Chondrocyte (in vitro differentiated cells): ENCODE data around the gene ANKRD36. TPM values are rescaled to one million over a fixed set of nuclear protein-coding genes. Genes with fewer than 3 reads are reported as not detected.
"Not testable (repeated sequence)": the region's sequence is repeated elsewhere in the genome, so short reads cannot be mapped to it uniquely, and the experiment has no call there.

ENCODE experiments used
- DNase-seq: peaks from one replicate; pipeline ENCODE4 v3.0.0; 2021; ENCODE audit warnings: mixed read lengths, low spot score
- H3K27ac Mint-ChIP-seq: one replicate; pipeline ENCODE4 v1.8.0; 2021; ENCODE audit warnings: mild to moderate bottlenecking, moderate library complexity, mixed read lengths; ENCODE audit not compliant: unreplicated experiment
- H3K27me3 Mint-ChIP-seq: 2 replicates; pipeline ENCODE4 v1.8.0; 2021; ENCODE audit warnings: low read depth, mixed read lengths
- H3K36me3 Mint-ChIP-seq: 2 replicates; pipeline ENCODE4 v1.8.0; 2021; ENCODE audit warnings: low read depth, mixed read lengths
- H3K4me1 Mint-ChIP-seq: 2 replicates; pipeline ENCODE4 v1.8.0; 2021; ENCODE audit warnings: low read depth, mild to moderate bottlenecking, mixed read lengths
- H3K4me3 Mint-ChIP-seq: one replicate; pipeline ENCODE4 v1.8.0; 2021; ENCODE audit warnings: mild to moderate bottlenecking, moderate library complexity, mixed read lengths; ENCODE audit not compliant: unreplicated experiment
- H3K9me3 Mint-ChIP-seq: 2 replicates; pipeline ENCODE4 v1.8.0; 2021; ENCODE audit warnings: low read depth, mixed read lengths
- long read RNA-seq: library from polyadenylated mRNA; stranded (forward); transcript quantifications from one replicate; pipeline ENCODE4 v2.0.0, GENCODE V29; 2021
- total RNA-seq: library from RNA; stranded (reverse); gene quantifications from 3 replicates; pipeline ENCODE4 v1.2.1, GENCODE V29; 2021
- TF ChIP-seq, protein P1 (sequence below): fragments of 200-600 bp; sonication (generic); IDR thresholded peaks from 2 replicates; pipeline ENCODE4 v1.5.0; 2021; ENCODE audit warnings: antibody characterized with exemption, mild to moderate bottlenecking, moderate library complexity

Gene ANKRD36
- 20.6 to 37.3 TPM (median 23.4 TPM) in 3 replicates for total RNA-seq
- long read RNA-seq, partial matches to known transcripts: 0 of 1 reads
- long read RNA-seq, other reads (novel, unspliced or antisense): 1 of 1 reads

DNA sequence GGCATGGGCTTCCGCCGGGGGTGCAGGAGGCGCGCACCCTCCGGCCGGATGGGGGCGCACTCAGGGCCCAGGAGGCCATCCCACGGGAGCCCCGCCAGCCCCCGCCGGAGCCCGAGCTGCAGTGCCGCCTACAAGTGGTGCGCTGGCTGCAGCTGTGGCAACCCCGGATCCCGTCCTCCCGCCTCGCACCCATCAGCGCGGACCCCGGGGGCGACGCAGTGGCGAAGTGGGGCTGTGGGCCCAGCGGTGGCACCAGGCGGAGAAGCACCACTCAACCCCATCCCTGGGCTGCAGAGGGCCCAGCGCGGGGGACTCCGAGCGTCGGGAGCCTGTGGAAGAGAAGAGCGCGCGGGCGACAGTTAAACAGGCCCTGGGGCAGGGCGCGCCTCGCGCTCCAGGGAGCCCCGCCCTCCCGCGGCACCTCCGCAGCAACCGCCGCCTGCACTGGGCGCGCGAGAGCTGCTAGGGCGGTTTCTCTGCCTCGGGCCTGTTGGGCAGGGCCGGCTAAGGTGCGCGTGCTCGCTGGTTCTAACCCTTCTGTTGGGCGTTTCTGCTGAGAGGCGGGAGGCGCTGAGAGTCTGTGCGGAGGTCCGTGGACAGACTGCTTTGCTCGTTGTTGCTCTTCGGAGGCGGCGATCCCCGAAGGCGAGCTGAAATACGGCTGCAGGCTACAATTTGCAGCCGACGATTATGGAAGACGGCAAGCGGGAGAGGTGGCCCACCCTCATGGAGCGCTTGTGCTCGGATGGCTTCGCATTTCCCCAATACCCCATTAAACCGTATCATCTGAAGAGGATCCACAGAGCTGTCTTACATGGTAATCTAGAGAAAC is at the start of gene ANKRD36:
Gene ANKRD36, plus strand, starts transcription at position 104 of the 832 bp plus-strand sequence. Its CDS starts 587 bp downstream, at position 691.
- H3K9me3 Mint-ChIP-seq, H3K4me1 Mint-ChIP-seq, H3K36me3 Mint-ChIP-seq: not testable (repeated sequence)
- Mint-ChIP-seq H3K27me3 (peaks cover 14% of the 10 kb centered on the region), H3K27ac (peak within 1 kb of the TSS; percentile 97), H3K4me3 (peak within 1 kb of the TSS; percentile 99)
- DNase-seq: peak; percentile 88
- TF ChIP-seq, protein P1, sequence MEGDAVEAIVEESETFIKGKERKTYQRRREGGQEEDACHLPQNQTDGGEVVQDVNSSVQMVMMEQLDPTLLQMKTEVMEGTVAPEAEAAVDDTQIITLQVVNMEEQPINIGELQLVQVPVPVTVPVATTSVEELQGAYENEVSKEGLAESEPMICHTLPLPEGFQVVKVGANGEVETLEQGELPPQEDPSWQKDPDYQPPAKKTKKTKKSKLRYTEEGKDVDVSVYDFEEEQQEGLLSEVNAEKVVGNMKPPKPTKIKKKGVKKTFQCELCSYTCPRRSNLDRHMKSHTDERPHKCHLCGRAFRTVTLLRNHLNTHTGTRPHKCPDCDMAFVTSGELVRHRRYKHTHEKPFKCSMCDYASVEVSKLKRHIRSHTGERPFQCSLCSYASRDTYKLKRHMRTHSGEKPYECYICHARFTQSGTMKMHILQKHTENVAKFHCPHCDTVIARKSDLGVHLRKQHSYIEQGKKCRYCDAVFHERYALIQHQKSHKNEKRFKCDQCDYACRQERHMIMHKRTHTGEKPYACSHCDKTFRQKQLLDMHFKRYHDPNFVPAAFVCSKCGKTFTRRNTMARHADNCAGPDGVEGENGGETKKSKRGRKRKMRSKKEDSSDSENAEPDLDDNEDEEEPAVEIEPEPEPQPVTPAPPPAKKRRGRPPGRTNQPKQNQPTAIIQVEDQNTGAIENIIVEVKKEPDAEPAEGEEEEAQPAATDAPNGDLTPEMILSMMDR: peak; percentile 70

DNA sequence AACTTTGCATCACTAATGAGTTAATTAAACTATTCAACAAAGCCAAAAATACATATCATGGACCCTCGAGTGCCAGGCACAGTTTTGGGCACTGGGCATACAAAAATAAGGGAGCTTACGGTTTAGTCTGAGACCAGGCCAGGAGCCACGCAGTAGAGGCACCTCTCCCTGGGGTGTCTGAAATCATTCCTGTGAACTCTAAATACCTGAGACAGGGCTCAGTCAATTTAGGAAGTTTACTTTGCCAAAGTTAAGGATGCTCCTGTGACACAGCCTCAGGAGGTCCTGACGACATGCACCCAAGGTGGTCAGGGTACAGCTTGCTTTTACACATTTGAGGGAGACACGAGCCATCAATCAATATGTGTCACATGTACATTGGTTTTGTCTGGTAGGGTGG is 46.9 kb upstream of the ANKRD36 start:
- peaks cover 30% of the 10 kb centered on the region for H3K27me3 Mint-ChIP-seq
- not testable (repeated sequence) for H3K9me3 Mint-ChIP-seq, H3K27ac Mint-ChIP-seq, DNase-seq, H3K4me1 Mint-ChIP-seq, H3K36me3 Mint-ChIP-seq, H3K4me3 Mint-ChIP-seq

GRCh38 chr2:97067279-97068004 is 45.5 kb upstream of the ANKRD36 start:
- no peak for DNase-seq
- peaks cover 30% of the 10 kb centered on the region for H3K27me3 Mint-ChIP-seq
- peaks cover 9% of the 10 kb centered on the region for H3K9me3 Mint-ChIP-seq

DNA sequence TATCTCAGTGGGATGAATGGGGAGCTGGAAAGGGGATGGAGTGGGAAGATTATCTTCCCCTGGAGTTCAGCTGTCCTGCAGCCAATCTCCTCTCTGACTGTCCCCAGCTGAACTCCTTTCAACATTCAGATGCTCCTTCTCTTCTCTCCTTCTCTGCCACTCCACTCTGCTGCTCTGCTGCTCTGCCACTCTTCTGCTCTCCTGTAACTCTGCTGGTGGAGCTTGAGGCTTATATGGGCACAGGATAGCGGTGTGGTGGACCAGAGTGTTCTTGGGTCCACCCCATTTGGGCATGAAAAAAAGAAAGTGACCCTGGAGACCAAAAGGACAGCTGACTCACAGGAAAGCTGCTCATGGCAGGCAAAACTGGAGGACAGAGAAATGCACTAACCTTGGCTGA is 44.9 kb upstream of the ANKRD36 start:
- Mint-ChIP-seq H3K27me3 (peaks cover 26% of the 10 kb centered on the region), H3K4me1 (no peaks in the 10 kb centered on the region), H3K36me3 (no peaks in the 10 kb centered on the region), H3K4me3 (no peak overlapping the region), H3K9me3 (peaks cover 9% of the 10 kb centered on the region), H3K27ac (no peak overlapping the region)
- TF ChIP-seq, protein P1: no peak
- no peak for DNase-seq

More at GRCh38 chr2:97067279-97068004, 45.5 kb upstream of the ANKRD36 start:
- Mint-ChIP-seq H3K4me1 (no peaks in the 10 kb centered on the region), H3K27ac (no peak overlapping the region), H3K4me3 (no peak overlapping the region), H3K36me3 (no peaks in the 10 kb centered on the region)
- TF ChIP-seq, protein P1: no peak

DNA sequence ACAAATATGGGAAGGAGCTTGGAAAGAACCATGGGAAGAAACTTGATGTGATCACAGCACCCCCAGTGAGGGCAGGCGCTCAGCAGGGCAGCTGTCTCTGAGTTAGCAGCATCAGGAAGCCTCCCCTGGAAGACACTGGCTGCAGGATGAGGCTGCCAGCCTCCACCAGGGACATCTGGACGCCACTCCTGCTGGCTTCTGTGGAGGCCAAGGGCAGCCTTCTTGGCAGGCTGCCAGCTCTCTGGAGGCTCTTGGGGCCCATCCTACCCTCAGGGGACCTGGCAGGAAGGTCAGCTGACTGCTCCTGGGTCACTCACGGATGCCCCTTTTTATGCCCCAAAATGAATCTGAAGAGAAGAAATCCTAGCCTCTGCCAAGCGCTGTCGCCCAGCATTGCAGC is 44.2 kb upstream of the ANKRD36 start:
- H3K27ac Mint-ChIP-seq, H3K4me1 Mint-ChIP-seq, DNase-seq, H3K4me3 Mint-ChIP-seq, H3K9me3 Mint-ChIP-seq, H3K36me3 Mint-ChIP-seq: not testable (repeated sequence)
- peaks cover 26% of the 10 kb centered on the region for H3K27me3 Mint-ChIP-seq

- not testable (repeated sequence) for H3K4me1 Mint-ChIP-seq, DNase-seq, H3K36me3 Mint-ChIP-seq, H3K27ac Mint-ChIP-seq, H3K4me3 Mint-ChIP-seq
- H3K9me3 Mint-ChIP-seq: peaks cover 18% of the 10 kb centered on the region
- peaks cover 17% of the 10 kb centered on the region for H3K27me3 Mint-ChIP-seq
These were observed 42.0 kb upstream of the ANKRD36 start for GRCh38 chr2:97070915-97071314.

- not testable (repeated sequence) for H3K9me3 Mint-ChIP-seq, H3K27ac Mint-ChIP-seq, H3K4me1 Mint-ChIP-seq, H3K27me3 Mint-ChIP-seq, DNase-seq, H3K36me3 Mint-ChIP-seq, H3K4me3 Mint-ChIP-seq
These were observed 35.7 kb upstream of the ANKRD36 start for GRCh38 chr2:97077213-97077612.

DNA sequence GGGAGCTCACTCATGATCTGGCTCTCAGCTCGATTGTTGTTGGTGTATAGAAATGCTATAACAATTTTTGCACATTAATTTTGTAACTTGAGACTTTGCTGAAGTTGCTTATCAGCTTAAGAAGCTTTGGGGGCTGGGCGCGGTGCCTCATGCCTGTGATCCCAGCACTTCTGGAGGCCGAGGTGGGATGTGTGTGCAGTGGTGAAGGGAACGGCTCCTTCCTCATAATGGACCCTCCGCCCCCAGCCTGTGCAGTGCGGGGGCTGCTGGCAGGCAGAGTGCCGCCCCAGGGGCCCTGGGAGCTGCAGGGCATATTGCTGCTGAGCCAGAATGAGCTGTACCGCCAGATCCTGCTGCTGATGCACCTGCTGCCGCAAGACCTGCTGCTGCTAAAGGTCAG is 32.1 kb upstream of the ANKRD36 start:
- H3K36me3 Mint-ChIP-seq, DNase-seq, H3K27ac Mint-ChIP-seq, H3K27me3 Mint-ChIP-seq, H3K4me3 Mint-ChIP-seq, H3K4me1 Mint-ChIP-seq, H3K9me3 Mint-ChIP-seq: not testable (repeated sequence)

GRCh38 chr2:97082206-97082605 is 30.7 kb upstream of the ANKRD36 start:
- H3K4me3 Mint-ChIP-seq, H3K27ac Mint-ChIP-seq, H3K9me3 Mint-ChIP-seq: not testable (repeated sequence)

More at GRCh38 chr2:97082206-97082605, 30.7 kb upstream of the ANKRD36 start:
- not testable (repeated sequence) for DNase-seq, H3K27me3 Mint-ChIP-seq, H3K36me3 Mint-ChIP-seq, H3K4me1 Mint-ChIP-seq
